Natural killer cell (primary cell): ENCODE results near the gene COX6A1. TPM values are rescaled to one million over a fixed set of nuclear protein-coding genes. Genes with fewer than 3 reads are reported as not detected.
"Not testable (repeated sequence)": the region's sequence is repeated elsewhere in the genome, so short reads cannot be mapped to it uniquely, and the experiment has no call there.

ENCODE experiments used
- ATAC-seq, 3 donors: fragments of 150-1000 bp in 2 of 3; fragments of 200-7000 bp in 1 of 3; cut with Tn5 transposase; 1 replicate in 1 of 3; 2 replicates in 2 of 3; pipeline ENCODE4 v1.10.0; 2021; ENCODE audit warnings: mild to moderate bottlenecking in 2 of 3, moderate library complexity in 2 of 3
- DNase-seq, 2 donors: peaks; one replicate each; pipeline versions ENCODE4 v3.0.0 to v3.0.0-alpha.2; 2013 to 2021; ENCODE audit warnings: mixed read lengths in 1 of 2
- H3K27ac ChIP-seq: one replicate; pipeline ENCODE4 v1.5.1; 2013; ENCODE audit warnings: mild to moderate bottlenecking, low read length
- H3K27me3 ChIP-seq: one replicate; pipeline ENCODE4 v1.6.1; 2013; ENCODE audit warnings: low read length; ENCODE audit not compliant: control insufficient read depth, insufficient read depth
- H3K36me3 ChIP-seq: one replicate; pipeline ENCODE4 v1.6.1; 2013; ENCODE audit warnings: low read length; ENCODE audit not compliant: control insufficient read depth, insufficient read depth
- H3K4me1 ChIP-seq: one replicate; pipeline ENCODE4 v1.6.1; 2013; ENCODE audit warnings: low read length; ENCODE audit not compliant: control insufficient read depth, insufficient read depth
- H3K4me3 ChIP-seq: one replicate; pipeline ENCODE4 v1.5.1; 2013; ENCODE audit warnings: low read length
- H3K9me3 ChIP-seq: one replicate; pipeline ENCODE4 v1.6.1; 2013; ENCODE audit warnings: low read length; ENCODE audit not compliant: control insufficient read depth, insufficient read depth
- H3K27ac Mint-ChIP-seq, 2 donors: one replicate each; pipeline ENCODE4 v1.8.0; 2022; ENCODE audit warnings: mild to moderate bottlenecking in 2 of 2, mixed read lengths in 2 of 2, moderate library complexity in 1 of 2
- H3K27me3 Mint-ChIP-seq, 2 donors: one replicate each; pipeline ENCODE4 v1.8.0; 2022; ENCODE audit warnings: low read depth in 2 of 2, mixed read lengths in 2 of 2
- H3K36me3 Mint-ChIP-seq: one replicate; pipeline ENCODE4 v1.8.0; 2022; ENCODE audit warnings: mixed read lengths
- H3K4me1 Mint-ChIP-seq, 2 donors: one replicate each; pipeline ENCODE4 v1.8.0; 2022; ENCODE audit warnings: mixed read lengths in 2 of 2
- H3K4me3 Mint-ChIP-seq: one replicate; pipeline ENCODE4 v1.8.0; 2022; ENCODE audit warnings: mild to moderate bottlenecking, moderate library complexity, mixed read lengths
- H3K9me3 Mint-ChIP-seq, 2 donors: one replicate each; pipeline ENCODE4 v1.8.0; 2022; ENCODE audit warnings: mixed read lengths in 2 of 2
- CTCF ChIP-seq: fragments of 200-600 bp; IDR thresholded peaks from one replicate; pipeline ENCODE4 v1.8.0; 2022; ENCODE audit warnings: antibody characterized with exemption
- WGBS: methylation state at CpG from one replicate; pipeline ENCODE4 v1.1.7; 2013; ENCODE audit warnings: missing lambda C conversion rate; ENCODE audit not compliant: insufficient coverage; 5-methylcytosine and 5-hydroxymethylcytosine counted together
- intact Hi-C: fragments of 100-400 bp; cut with micrococcal nuclease; formaldehyde crosslinking; loops from one replicate; pipeline ENCODE4 v1.14.2; 2022
- total RNA-seq, 4 donors: library from RNA; stranded (reverse); fragments of 120-200 nt in 1 of 4; gene quantifications; one replicate each; pipeline versions ENCODE4 v1.2.3 to v1.2.4, GENCODE V29; 2013 to 2022

The COX6A1 gene
- total RNA-seq, 3 donors from 2014 or later (not counting 1 experiment from before 2014, with no cell fraction given) = 152 to 189 (median 163) TPM

- Mint-ChIP-seq H3K4me3 (peak overlapping the region; percentile 94), H3K27me3 (no peaks in the 10 kb centered on the region), H3K27ac (peak overlapping the region; percentile 90 to 99), H3K9me3 (no peaks in the 10 kb centered on the region), H3K36me3 (no peaks in the 10 kb centered on the region), H3K4me1 (peaks cover 52 to 54% of the 10 kb centered on the region in 2 donors)
- no peak for TF ChIP-seq CTCF
- H3K4me3 ChIP-seq = no peak overlapping the region
- peaks cover 3% of the 10 kb centered on the region for H3K36me3 ChIP-seq
- no peaks in the 10 kb centered on the region for H3K27me3 ChIP-seq
- peak; percentile 76 to 91 (median 89) for ATAC-seq
- H3K9me3 ChIP-seq = no peaks in the 10 kb centered on the region
- 66% methylated on average over 5 of the region's 9 CpGs for WGBS
- intact Hi-C loops = loop anchor here (1.0 to 5.0 kb wide), 2 partner anchors 12 to 44 kb away; partner anchors contain the start of genes COX6A1 and SRSF9
- DNase-seq = peak; percentile 27 to 67
- H3K27ac ChIP-seq = peak overlapping the region; percentile 93
- H3K4me1 ChIP-seq = peaks cover 62% of the 10 kb centered on the region
Measured at GRCh38 chr12:120481022-120481767, 43.3 kb downstream of the COX6A1 start.

GRCh38 chr12:120483621-120484020, 45.7 kb downstream of the COX6A1 start:
- Mint-ChIP-seq H3K9me3 (no peaks in the 10 kb centered on the region), H3K27ac (peak overlapping the region; percentile 90 to 99), H3K4me3 (peak overlapping the region; percentile 22), H3K27me3 (no peaks in the 10 kb centered on the region), H3K4me1 (peaks cover 56% of the 10 kb centered on the region in 2 donors), H3K36me3 (no peaks in the 10 kb centered on the region)
- no peak overlapping the region for H3K27ac ChIP-seq
- intact Hi-C loops = loop anchor here (5.0 kb wide), 1 partner anchor 46 kb away; the partner anchor contains the start of gene COX6A1
- peaks cover 4% of the 10 kb centered on the region for H3K36me3 ChIP-seq
- no peak for DNase-seq
- 100% methylated on average over 1 of the region's 1 CpG for WGBS
- H3K9me3 ChIP-seq = no peaks in the 10 kb centered on the region
- H3K4me1 ChIP-seq = peaks cover 43% of the 10 kb centered on the region
- H3K4me3 ChIP-seq = no peak overlapping the region
- ATAC-seq = no peak
- H3K27me3 ChIP-seq = no peaks in the 10 kb centered on the region
- no peak for TF ChIP-seq CTCF

DNA sequence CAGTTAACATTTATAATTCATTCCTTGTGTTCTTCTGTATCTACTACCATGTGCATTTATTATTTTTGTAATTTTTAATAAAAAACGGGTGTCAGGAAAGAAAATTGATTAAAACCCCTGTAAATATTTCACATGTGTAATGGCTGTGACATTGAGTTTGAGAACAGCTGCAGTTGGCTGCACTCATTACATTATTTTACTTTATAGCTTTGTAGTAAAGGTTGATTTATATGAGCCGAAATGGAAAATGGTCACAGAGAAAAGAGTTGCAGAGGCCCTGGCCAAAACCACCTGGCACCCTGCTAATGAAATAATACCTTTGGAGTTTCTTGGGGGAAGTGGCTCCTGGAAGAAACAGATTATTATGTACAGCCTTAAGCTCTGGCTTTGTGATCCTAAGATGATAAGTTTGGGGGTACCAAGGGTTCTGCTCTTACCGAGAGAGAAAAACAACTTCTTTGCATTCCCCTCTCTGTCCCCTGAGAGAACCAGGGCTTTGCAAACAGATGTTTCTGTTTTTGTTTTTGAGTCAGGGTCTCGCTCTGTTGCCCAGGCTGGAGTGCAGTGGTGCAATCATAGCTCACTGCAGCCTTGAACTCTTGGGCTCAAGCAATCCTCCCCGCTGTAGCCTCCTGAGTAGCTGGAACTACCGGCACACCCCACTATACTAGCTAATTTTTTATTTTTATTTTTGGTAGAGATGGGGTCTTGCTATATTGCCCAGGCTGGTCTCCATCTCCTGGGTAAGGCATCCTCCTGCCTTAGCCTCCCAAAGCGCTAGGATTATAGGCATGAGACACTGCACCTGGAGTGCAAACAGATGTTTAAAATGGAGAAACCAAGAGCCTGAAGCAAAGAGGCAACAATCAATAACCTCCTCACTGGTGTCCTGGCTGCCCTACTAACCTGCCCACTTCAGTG, 48.3 kb downstream of the COX6A1 start:
- H3K36me3 Mint-ChIP-seq = no peaks in the 10 kb centered on the region
- H3K27ac Mint-ChIP-seq = no peak overlapping the region
- intact Hi-C loops = no loop called here
- peaks cover 46 to 55% of the 10 kb centered on the region in 2 donors for H3K4me1 Mint-ChIP-seq
- Histone ChIP-seq H3K9me3 (no peaks in the 10 kb centered on the region), H3K36me3 (peaks cover 4% of the 10 kb centered on the region), H3K27me3 (no peaks in the 10 kb centered on the region), H3K4me1 (peaks cover 18% of the 10 kb centered on the region), H3K27ac (no peak overlapping the region), H3K4me3 (no peak overlapping the region)
- H3K4me3 Mint-ChIP-seq = no peak overlapping the region
- no peaks in the 10 kb centered on the region for H3K27me3 Mint-ChIP-seq
- TF ChIP-seq CTCF = no peak
- no peaks in the 10 kb centered on the region for H3K9me3 Mint-ChIP-seq
- 93% methylated on average over 5 of the region's 7 CpGs for WGBS
- ATAC-seq = no peak
- no peak for DNase-seq

DNA sequence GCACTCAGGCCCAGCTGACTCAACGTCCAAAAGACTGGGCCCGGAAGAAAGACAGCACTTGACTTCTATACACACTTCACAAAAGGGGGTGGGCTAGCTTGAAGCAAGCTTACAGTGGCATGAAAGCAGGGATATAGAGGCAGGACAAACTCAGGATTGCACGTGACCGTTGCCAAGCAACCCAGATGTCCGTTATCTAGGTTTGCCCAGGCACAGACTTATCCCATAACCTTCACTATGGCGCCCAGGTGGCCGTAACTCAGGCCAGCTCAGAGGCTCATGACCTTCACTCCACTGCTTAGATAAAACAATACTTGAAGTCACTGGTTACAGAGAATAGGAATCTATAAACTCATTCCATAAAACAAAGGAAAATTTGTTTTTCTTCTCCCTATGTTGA, 49.6 kb downstream of the COX6A1 start:
- WGBS = 98% methylated on average over 6 of the region's 7 CpGs
- H3K4me3 Mint-ChIP-seq, H3K27ac Mint-ChIP-seq, H3K9me3 Mint-ChIP-seq, intact Hi-C loops, H3K36me3 ChIP-seq, H3K27me3 Mint-ChIP-seq, DNase-seq, ATAC-seq, H3K36me3 Mint-ChIP-seq, H3K4me3 ChIP-seq, H3K27ac ChIP-seq, H3K27me3 ChIP-seq, H3K4me1 ChIP-seq, H3K9me3 ChIP-seq: not testable (repeated sequence)
- peaks cover 36 to 47% of the 10 kb centered on the region in 2 donors for H3K4me1 Mint-ChIP-seq
